GM12878 (cell line): ENCODE results near the gene CD151. TPM values are rescaled to one million over a fixed set of nuclear protein-coding genes. Genes with fewer than 3 reads are reported as not detected.

Experiments
- ATAC-seq: fragments of 200-7000 bp; cut with Tn5 transposase; 3 replicates; pipeline ENCODE4 v1.9.1; 2020; ENCODE audit warnings: mild to moderate bottlenecking, moderate library complexity
- BruUV-seq: library from RNA; stranded (reverse); fragments of 400-500 nt; replicated peaks from 2 replicates; lab custom pipeline; 2021; lab: Mats Ljungman, UMichigan
- CTCF ChIA-PET: fragments of 300-600 bp; sonication (Branson Sonifier 250); formaldehyde crosslinking; extraction: SDS; loops from one replicate; lab custom pipeline; 2021; ENCODE audit warnings: inconsistent platforms; lab: Yijun Ruan, JAX
- POLR2A ChIA-PET: fragments of 350-600 bp; formaldehyde crosslinking; extraction: SDS; loops from one replicate; lab custom pipeline; 2021; ENCODE audit warnings: inconsistent platforms; lab: Charles Lee
- RAD21 ChIA-PET: fragments of 300-600 bp; sonication (Branson Sonifier 250); formaldehyde crosslinking; loops from one replicate; lab custom pipeline; 2023; ENCODE audit warnings: antibody characterized with exemption; ENCODE audit not compliant: unreplicated experiment; lab: Charles Lee
- SMC1A ChIA-PET: fragments of 300-600 bp; sonication (Branson Sonifier 250); formaldehyde crosslinking; loops from one replicate; lab custom pipeline; 2023; ENCODE audit not compliant: unreplicated experiment, uncharacterized antibody; lab: Charles Lee
- DNase-seq: peaks from one replicate; pipeline ENCODE4 v3.0.0-alpha.2; 2011; ENCODE audit warnings: low read depth, low spot score
- FAIRE-seq: peaks from 3 replicates; lab custom pipeline; 2011; peaks lifted over from hg19 to GRCh38; lab: Jason Lieb, UNC
- H2AFZ ChIP-seq: 2 replicates; pipeline ENCODE4 v1.6.0; 2011; ENCODE audit warnings: low read depth, low read length, control low read depth; ENCODE audit not compliant: control insufficient read depth
- H3K27ac ChIP-seq: 2 replicates; pipeline ENCODE4 v1.5.1; 2011; ENCODE audit warnings: control low read depth; ENCODE audit not compliant: control insufficient read depth, insufficient read depth
- H3K27me3 ChIP-seq, 2 experiments: replicated peaks in 1 of 2; 2 replicates each; pipeline versions ENCODE4 v1.6.0 to v1.6.1; 2011; ENCODE audit warnings: low read length in 1 of 2; ENCODE audit not compliant: control insufficient read depth in 2 of 2, insufficient read depth in 2 of 2
- H3K36me3 ChIP-seq, 2 experiments: 2 replicates each; pipeline ENCODE4 v1.5.1; 2011; ENCODE audit warnings: low read length in 1 of 2; ENCODE audit not compliant: control insufficient read depth in 2 of 2, insufficient read depth in 2 of 2
- H3K4me1 ChIP-seq: 2 replicates; pipeline ENCODE4 v1.6.1; 2011; ENCODE audit warnings: mild to moderate bottlenecking, low read length, moderate library complexity, mixed read lengths; ENCODE audit not compliant: control insufficient read depth, insufficient read depth
- H3K4me2 ChIP-seq: 2 replicates; pipeline ENCODE4 v1.6.0; 2011; ENCODE audit warnings: control low read depth; ENCODE audit not compliant: control insufficient read depth, insufficient read depth
- H3K4me3 ChIP-seq: fragments of 200-600 bp; sonication (generic); 2 replicates; pipeline ENCODE4 v1.5.1; 2016
- H3K79me2 ChIP-seq: 2 replicates; pipeline ENCODE4 v1.6.0; 2011; ENCODE audit warnings: low read length; ENCODE audit not compliant: control insufficient read depth, insufficient read depth
- H3K9ac ChIP-seq: 2 replicates; pipeline ENCODE4 v1.8.0; 2011; ENCODE audit warnings: low read length, control low read depth, mixed read lengths; ENCODE audit not compliant: control insufficient read depth, insufficient read depth
- H3K9me3 ChIP-seq: replicated peaks from 3 replicates; pipeline ENCODE4 v1.5.1; 2011; ENCODE audit warnings: mild to moderate bottlenecking, low read length; ENCODE audit not compliant: control insufficient read depth, insufficient read depth
- H4K20me1 ChIP-seq: 2 replicates; pipeline ENCODE4 v1.6.0; 2011; ENCODE audit not compliant: control insufficient read depth, insufficient read depth
- BMI1 ChIP-seq: fragments of 450-650 bp; IDR thresholded peaks from 2 replicates; pipeline ENCODE4 v1.6.1; 2016; ENCODE audit warnings: mild to moderate bottlenecking, moderate library complexity, borderline replicate concordance
- CHD4 ChIP-seq: fragments of 200-600 bp; sonication (generic); IDR thresholded peaks from 2 replicates; pipeline ENCODE4 v1.6.1; 2016; ENCODE audit warnings: mild to moderate bottlenecking
- DPF2 ChIP-seq: fragments of 450-650 bp; IDR thresholded peaks from 2 replicates; pipeline ENCODE4 v1.6.1; 2017; ENCODE audit warnings: mild to moderate bottlenecking
- ELK1 ChIP-seq: IDR thresholded peaks from 2 replicates; pipeline ENCODE4 v1.6.1; 2012; ENCODE audit warnings: low read depth, low read length, improper control_type of control experiment
- HDGF ChIP-seq: fragments of 450-650 bp; IDR thresholded peaks from 2 replicates; pipeline ENCODE4 v1.6.1; 2016; ENCODE audit warnings: antibody characterized with exemption
- IKZF1 ChIP-seq: fragments of 450-650 bp; conservative IDR thresholded peaks from 2 replicates; pipeline ENCODE4 v1.6.1; 2017; ENCODE audit warnings: antibody characterized with exemption, mild to moderate bottlenecking
- JUND ChIP-seq: IDR thresholded peaks from 2 replicates; pipeline ENCODE4 v1.6.1; 2012; ENCODE audit warnings: low read depth, mild to moderate bottlenecking, low read length, improper control_type of control experiment, moderate library complexity
- KAT2A ChIP-seq: conservative IDR thresholded peaks from 2 replicates; pipeline ENCODE4 v1.6.1; 2011; ENCODE audit warnings: low read depth, low read length; ENCODE audit not compliant: control insufficient read depth
- KLF5 ChIP-seq: fragments of 450-650 bp; IDR thresholded peaks from 2 replicates; pipeline ENCODE4 v1.6.1; 2014; ENCODE audit warnings: mild to moderate bottlenecking; ENCODE audit not compliant: partially characterized antibody
- MLLT1 ChIP-seq: fragments of 450-650 bp; IDR thresholded peaks from 2 replicates; pipeline ENCODE4 v1.6.1; 2016; ENCODE audit warnings: mild to moderate bottlenecking
- PAX8 ChIP-seq: fragments of 450-650 bp; IDR thresholded peaks from 2 replicates; pipeline ENCODE4 v1.6.1; 2017; ENCODE audit warnings: mild to moderate bottlenecking, moderate library complexity
- SIX5 ChIP-seq: IDR thresholded peaks from 2 replicates; pipeline ENCODE4 v1.6.1; 2011; ENCODE audit warnings: mild to moderate bottlenecking, low read depth, low read length, moderate library complexity; ENCODE audit not compliant: severe bottlenecking
- SMAD5 ChIP-seq: IDR thresholded peaks from 2 replicates; pipeline ENCODE4 v1.6.1; 2016; ENCODE audit warnings: antibody characterized with exemption, low read depth
- SRF ChIP-seq, 2 experiments: IDR thresholded peaks; 2 replicates each; pipeline ENCODE4 v1.6.1; 2011; ENCODE audit warnings: low read depth in 2 of 2, low read length in 2 of 2, mild to moderate bottlenecking in 1 of 2, moderate library complexity in 1 of 2
- TARDBP ChIP-seq: IDR thresholded peaks from 2 replicates; pipeline ENCODE4 v1.6.1; 2016; ENCODE audit warnings: borderline replicate concordance
- WGBS: methylation state at CpG from one replicate; pipeline ENCODE4 v1.1.6; 2016; ENCODE audit warnings: low lambda C conversion rate; ENCODE audit not compliant: insufficient replicate concordance, insufficient coverage; ENCODE audit errors: missing lambda C conversion rate; 5-methylcytosine and 5-hydroxymethylcytosine counted together
- in situ Hi-C: fragments of 300-500 bp; cut with MboI; formaldehyde crosslinking; loops from 9 replicates; pipeline ENCODE4 v1.14.3; 2018; ENCODE audit warnings: mixed read lengths
- intact Hi-C: fragments of 100-400 bp; cut with micrococcal nuclease; formaldehyde crosslinking; loops from one replicate; pipeline ENCODE4 v1.14.2; 2022; ENCODE audit not compliant: unreplicated experiment
- polyA plus RNA-seq, 11 experiments: library from polyadenylated mRNA; depleted of rRNA in 4 of 11; unstranded in 6 of 11; stranded (reverse) in 5 of 11; fragments of >200 nt; fragmentation: Nextera tagmentation in 4 of 11; fragmentation: Illumina TruSeq in 1 of 11; extraction: Ambion mirVana in 4 of 11; extraction: Trizol in 1 of 11; gene quantifications; 1 replicate in 1 of 11; 2 replicates in 10 of 11; pipeline versions ENCODE4 v1.2.1 to v1.2.3, GENCODE V29; 2011 to 2016; ENCODE audit warnings: inconsistent platforms in 2 of 11, missing spikeins in 2 of 11, low read depth in 1 of 11
- total RNA-seq, 4 experiments: library from RNA; depleted of rRNA in 3 of 4; stranded (reverse); fragments of >200 nt in 3 of 4; fragmentation: Illumina TruSeq in 1 of 4; extraction: Trizol in 1 of 4; gene quantifications; 2 replicates each; pipeline versions ENCODE4 v1.2.1 to v1.2.3, GENCODE V29; 2013 to 2021

The CD151 gene
- total and polyA plus RNA-seq, 10 of the 15 experiments (the other 5 are each of a cell fraction or from before 2014, with no cell fraction given): 0.52 to 41.7 (median 14.7) TPM

GRCh38 chr11:826836-827145 is 6.0 kb upstream of the CD151 start:
- no peaks in the 10 kb centered on the region; a peak in 2 of 4 replicates for H3K36me3 ChIP-seq
- peaks cover 33% of the 10 kb centered on the region for H3K4me1 ChIP-seq
- H3K27ac ChIP-seq: peak overlapping the region; percentile 75
- peak overlapping the region; percentile 93 for H3K4me3 ChIP-seq
- FAIRE-seq (no peak), ATAC-seq (peak; percentile 12), DNase-seq (no peak)
- peak overlapping the region; percentile 100 for H3K4me2 ChIP-seq
- SMC1A ChIA-PET: interaction anchor here (0.6 kb wide), 1 partner anchor 16 kb away, joined by 3 read pairs; no protein-coding TSS in a partner anchor
- H3K9ac ChIP-seq: peak overlapping the region; percentile 77
- RAD21 ChIA-PET: no interaction called here
- no peaks in the 10 kb centered on the region for H3K79me2 ChIP-seq
- under 1% methylated on average over 19 of the region's 22 CpGs for WGBS
- H3K9me3 ChIP-seq: no peaks in the 10 kb centered on the region
- TF ChIP-seq MLLT1 (no peak), SRF (IDR thresholded peaks at IDR 0.05; ENCODE audit: low read depth in 2 of 2, low read length in 2 of 2) (0 out of 4 replicates have a peak, but pooled peaks of 1 of the 2 experiments have one; percentile 8)
- CTCF ChIA-PET: no interaction called here
- intact Hi-C loops (no loop called here), in situ Hi-C loops (no loop called here)
- no peaks in the 10 kb centered on the region for H4K20me1 ChIP-seq
- BruUV-seq: no TSS peak
- H3K27me3 ChIP-seq: no peaks in the 10 kb centered on the region; a peak in 3 of 4 replicates
- POLR2A ChIA-PET: interaction anchor here (1.2 to 5.2 kb wide), 2 partner anchors 8 to 14 kb away, joined by 3 to 33 read pairs; partner anchors contain the start of gene PNPLA2
- H2AFZ ChIP-seq: peak overlapping the region; percentile 73

GRCh38 chr11:827146-827896 is 5.4 kb upstream of the CD151 start:
- Histone ChIP-seq H4K20me1 (no peaks in the 10 kb centered on the region), H3K9me3 (no peaks in the 10 kb centered on the region), H3K79me2 (no peaks in the 10 kb centered on the region), H3K4me1 (peaks cover 34% of the 10 kb centered on the region), H2AFZ (peak overlapping the region; percentile 73), H3K36me3 (no peaks in the 10 kb centered on the region; a peak in 2 of 4 replicates), H3K9ac (peak overlapping the region; percentile 77), H3K27ac (peak overlapping the region; percentile 75), H3K4me3 (peak overlapping the region; percentile 93), H3K4me2 (peak overlapping the region; percentile 100), H3K27me3 (no peaks in the 10 kb centered on the region; a peak in 3 of 4 replicates)
- RAD21 ChIA-PET: no interaction called here
- CTCF ChIA-PET: no interaction called here
- ATAC-seq (peak; percentile 66), DNase-seq (no peak), FAIRE-seq (no peak)
- POLR2A ChIA-PET: interaction anchor here (1.2 to 5.2 kb wide), 2 partner anchors 8 to 13 kb away, joined by 3 to 33 read pairs; partner anchors contain the start of gene PNPLA2
- in situ Hi-C loops (no loop called here), intact Hi-C loops (no loop called here)
- under 1% methylated on average over 54 of the region's 66 CpGs for WGBS
- SMC1A ChIA-PET: interaction anchor here (0.5 kb wide), 1 partner anchor 177 kb away, joined by 3 read pairs; no protein-coding TSS in a partner anchor
- BruUV-seq: no TSS peak
- TF ChIP-seq CHD4 (no peak), DPF2 (peak; percentile 85), PAX8 (no peak), IKZF1 (peak; percentile 70), KLF5 (no peak), SIX5 (no peak), HDGF (peak; percentile 86; the same call in 1 of the 2 replicates), TARDBP (no peak), ELK1 (no peak), KAT2A (no peak), SMAD5 (no peak), JUND (no peak), BMI1 (no peak)
